ENCODE data around the gene UQCR11. TPM values are rescaled to one million over a fixed set of nuclear protein-coding genes. Genes with fewer than 3 reads are reported as not detected.

The UQCR11 gene
- total RNA-seq, 1 experiment from 2014 or later = 256 TPM

- no TSS peak for BruUV-seq (replicated peaks)
- Histone ChIP-seq H3K4me3 (ENCODE audit: low read depth, low read length, poor library complexity, severe bottlenecking) (no peak overlapping the region), H3K27ac (ENCODE audit: low read depth, low read length, poor library complexity, severe bottlenecking) (no peak overlapping the region), H3K9me3 (ENCODE audit: low read depth, low read length, poor library complexity, severe bottlenecking) (no peaks in the 10 kb centered on the region), H3K27me3 (replicated peaks; ENCODE audit: insufficient read depth, low read depth, low read length, poor library complexity) (no peaks in the 10 kb centered on the region), H3K36me3 (ENCODE audit: insufficient read depth, low read length, poor library complexity, severe bottlenecking) (peaks cover 6% of the 10 kb centered on the region), H3K4me1 (ENCODE audit: insufficient read depth, low read length, poor library complexity, severe bottlenecking) (no peaks in the 10 kb centered on the region)
- TF ChIP-seq EZH2 (IDR thresholded peaks at IDR 0.05; ENCODE audit: borderline replicate concordance, low read depth, low read length, poor library complexity, severe bottlenecking) = no peak
- TF ChIP-seq, protein P1, sequence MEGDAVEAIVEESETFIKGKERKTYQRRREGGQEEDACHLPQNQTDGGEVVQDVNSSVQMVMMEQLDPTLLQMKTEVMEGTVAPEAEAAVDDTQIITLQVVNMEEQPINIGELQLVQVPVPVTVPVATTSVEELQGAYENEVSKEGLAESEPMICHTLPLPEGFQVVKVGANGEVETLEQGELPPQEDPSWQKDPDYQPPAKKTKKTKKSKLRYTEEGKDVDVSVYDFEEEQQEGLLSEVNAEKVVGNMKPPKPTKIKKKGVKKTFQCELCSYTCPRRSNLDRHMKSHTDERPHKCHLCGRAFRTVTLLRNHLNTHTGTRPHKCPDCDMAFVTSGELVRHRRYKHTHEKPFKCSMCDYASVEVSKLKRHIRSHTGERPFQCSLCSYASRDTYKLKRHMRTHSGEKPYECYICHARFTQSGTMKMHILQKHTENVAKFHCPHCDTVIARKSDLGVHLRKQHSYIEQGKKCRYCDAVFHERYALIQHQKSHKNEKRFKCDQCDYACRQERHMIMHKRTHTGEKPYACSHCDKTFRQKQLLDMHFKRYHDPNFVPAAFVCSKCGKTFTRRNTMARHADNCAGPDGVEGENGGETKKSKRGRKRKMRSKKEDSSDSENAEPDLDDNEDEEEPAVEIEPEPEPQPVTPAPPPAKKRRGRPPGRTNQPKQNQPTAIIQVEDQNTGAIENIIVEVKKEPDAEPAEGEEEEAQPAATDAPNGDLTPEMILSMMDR (conservative IDR thresholded peaks at IDR 0.05; ENCODE audit: low read depth, low read length) = no peak
- intact Hi-C loops (cut with micrococcal nuclease; ENCODE audit: unreplicated experiment) = no loop called here
- ChIA-PET CTCF (no interaction called here), POLR2A (ENCODE audit: low non-redundant PET) (no interaction called here)
- no peak for DNase-seq (ENCODE audit: low spot score)
These were observed 48.7 kb downstream of the UQCR11 start for GRCh38 chr19:1556390-1557070.

- Histone ChIP-seq H3K9me3 (ENCODE audit: low read depth, low read length, poor library complexity, severe bottlenecking) (no peaks in the 10 kb centered on the region), H3K36me3 (ENCODE audit: insufficient read depth, low read length, poor library complexity, severe bottlenecking) (peaks cover 6% of the 10 kb centered on the region), H3K4me1 (ENCODE audit: insufficient read depth, low read length, poor library complexity, severe bottlenecking) (no peaks in the 10 kb centered on the region), H3K27ac (ENCODE audit: low read depth, low read length, poor library complexity, severe bottlenecking) (no peak overlapping the region), H3K4me3 (ENCODE audit: low read depth, low read length, poor library complexity, severe bottlenecking) (no peak overlapping the region), H3K27me3 (replicated peaks; ENCODE audit: insufficient read depth, low read depth, low read length, poor library complexity) (no peaks in the 10 kb centered on the region)
- DNase-seq (ENCODE audit: low spot score) = no peak
- TF ChIP-seq EZH2 (IDR thresholded peaks at IDR 0.05; ENCODE audit: borderline replicate concordance, low read depth, low read length, poor library complexity, severe bottlenecking) = no peak
- TF ChIP-seq, protein P1 (conservative IDR thresholded peaks at IDR 0.05; ENCODE audit: low read depth, low read length) = no peak
- BruUV-seq (replicated peaks) = no TSS peak
- ChIA-PET POLR2A (ENCODE audit: low non-redundant PET) (no interaction called here), CTCF (no interaction called here)
- intact Hi-C loops (cut with micrococcal nuclease; ENCODE audit: unreplicated experiment) = no loop called here
These were observed 49.5 kb downstream of the UQCR11 start for GRCh38 chr19:1555487-1556389.

DNA sequence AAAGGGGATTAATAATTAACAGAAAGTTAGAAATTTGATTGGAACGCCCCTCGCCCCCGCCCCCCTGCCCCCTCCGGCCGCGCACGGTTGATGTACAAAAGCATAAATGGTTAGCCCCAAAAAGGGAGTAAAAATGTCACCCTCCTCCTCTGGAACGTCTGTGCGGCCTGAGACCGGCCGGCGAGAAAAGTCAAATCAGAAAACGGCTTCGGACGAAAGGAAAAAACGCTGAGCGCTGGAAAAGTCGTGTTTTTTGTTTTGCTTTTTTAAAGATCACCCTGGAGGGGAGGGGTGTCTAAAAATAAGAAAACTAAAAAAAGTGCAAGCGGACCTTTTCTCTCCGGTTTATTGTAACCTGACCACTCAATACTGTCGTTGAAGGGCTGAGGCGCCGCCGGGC, 50.3 kb downstream of the UQCR11 start:
- CTCF ChIA-PET = no interaction called here

More for the DNA sequence above, 50.3 kb downstream of the UQCR11 start:
- H3K9me3 ChIP-seq (ENCODE audit: low read depth, low read length, poor library complexity, severe bottlenecking) = no peaks in the 10 kb centered on the region
- no peaks in the 10 kb centered on the region for H3K4me1 ChIP-seq (ENCODE audit: insufficient read depth, low read length, poor library complexity, severe bottlenecking)
- H3K27ac ChIP-seq (ENCODE audit: low read depth, low read length, poor library complexity, severe bottlenecking) = no peak overlapping the region
- peaks cover 6% of the 10 kb centered on the region for H3K36me3 ChIP-seq (ENCODE audit: insufficient read depth, low read length, poor library complexity, severe bottlenecking)
- POLR2A ChIA-PET (ENCODE audit: low non-redundant PET) = no interaction called here
- intact Hi-C loops (cut with micrococcal nuclease; ENCODE audit: unreplicated experiment) = no loop called here
- no peak for DNase-seq (ENCODE audit: low spot score)
- H3K27me3 ChIP-seq (replicated peaks; ENCODE audit: insufficient read depth, low read depth, low read length, poor library complexity) = no peaks in the 10 kb centered on the region
- TF ChIP-seq, protein P1 (conservative IDR thresholded peaks at IDR 0.05; ENCODE audit: low read depth, low read length) = no peak
- TF ChIP-seq EZH2 (IDR thresholded peaks at IDR 0.05; ENCODE audit: borderline replicate concordance, low read depth, low read length, poor library complexity, severe bottlenecking) = no peak
- no TSS peak for BruUV-seq (replicated peaks)
- no peak overlapping the region for H3K4me3 ChIP-seq (ENCODE audit: low read depth, low read length, poor library complexity, severe bottlenecking)

All from A673 (cell line).